ENCODE measurements around the gene CPT1B.

DNA sequence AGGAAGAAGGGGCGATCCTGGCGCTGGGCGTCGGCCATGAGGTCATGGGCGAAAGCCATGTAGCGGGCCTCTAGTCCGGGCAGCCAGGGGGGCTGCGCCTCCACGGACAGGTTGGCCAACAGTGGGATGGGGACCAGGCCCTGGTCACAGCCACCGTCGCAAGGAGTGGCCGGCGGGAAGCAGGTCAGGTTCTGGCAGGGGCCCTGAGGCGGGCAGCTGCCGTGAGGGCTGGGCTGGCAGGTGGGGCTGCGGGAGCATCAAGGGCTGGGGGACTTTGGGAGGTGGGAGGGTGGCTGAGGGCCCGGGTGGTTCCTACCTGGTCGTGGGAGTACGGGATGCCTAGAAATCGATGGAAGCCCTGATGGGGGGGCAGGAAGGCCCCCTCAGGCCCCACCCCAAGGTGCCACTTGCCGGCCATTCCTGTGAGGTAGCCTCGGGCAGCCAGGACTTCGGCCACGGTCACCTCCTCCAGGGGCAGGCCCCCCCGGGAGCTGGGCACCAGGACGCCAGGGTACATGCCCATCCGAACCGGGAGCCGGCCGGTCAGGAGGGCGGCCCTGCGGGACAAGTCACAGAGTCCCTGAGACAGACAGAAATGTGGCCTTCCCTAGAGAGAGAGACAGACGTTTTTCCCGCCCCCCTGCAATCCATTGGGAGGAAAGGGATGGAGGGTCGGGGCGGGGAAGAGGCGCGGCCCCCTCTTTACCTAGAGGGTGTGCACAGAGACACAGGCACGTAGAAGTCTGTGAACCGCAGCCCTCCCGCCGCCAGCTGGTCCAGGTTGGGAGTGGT lies 48.8 kb upstream of the CPT1B start:
- no peak for TF ChIP-seq EZH2 (IDR thresholded peaks at IDR 0.05; ENCODE audit: borderline replicate concordance, low read depth, low read length, severe bottlenecking)
- TF ChIP-seq, protein P1, sequence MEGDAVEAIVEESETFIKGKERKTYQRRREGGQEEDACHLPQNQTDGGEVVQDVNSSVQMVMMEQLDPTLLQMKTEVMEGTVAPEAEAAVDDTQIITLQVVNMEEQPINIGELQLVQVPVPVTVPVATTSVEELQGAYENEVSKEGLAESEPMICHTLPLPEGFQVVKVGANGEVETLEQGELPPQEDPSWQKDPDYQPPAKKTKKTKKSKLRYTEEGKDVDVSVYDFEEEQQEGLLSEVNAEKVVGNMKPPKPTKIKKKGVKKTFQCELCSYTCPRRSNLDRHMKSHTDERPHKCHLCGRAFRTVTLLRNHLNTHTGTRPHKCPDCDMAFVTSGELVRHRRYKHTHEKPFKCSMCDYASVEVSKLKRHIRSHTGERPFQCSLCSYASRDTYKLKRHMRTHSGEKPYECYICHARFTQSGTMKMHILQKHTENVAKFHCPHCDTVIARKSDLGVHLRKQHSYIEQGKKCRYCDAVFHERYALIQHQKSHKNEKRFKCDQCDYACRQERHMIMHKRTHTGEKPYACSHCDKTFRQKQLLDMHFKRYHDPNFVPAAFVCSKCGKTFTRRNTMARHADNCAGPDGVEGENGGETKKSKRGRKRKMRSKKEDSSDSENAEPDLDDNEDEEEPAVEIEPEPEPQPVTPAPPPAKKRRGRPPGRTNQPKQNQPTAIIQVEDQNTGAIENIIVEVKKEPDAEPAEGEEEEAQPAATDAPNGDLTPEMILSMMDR (IDR thresholded peaks at IDR 0.05; ENCODE audit: borderline replicate concordance, extremely low read depth, low read length, poor library complexity, severe bottlenecking) = no peak

Data from DND-41 (cell line).